Measurements from ENCODE around the gene ELFN1.

- TF ChIP-seq CTCF (IDR thresholded peaks at IDR 0.05; ENCODE audit: insufficient read depth, low read length) (no peak), POLR2AphosphoS5 (IDR thresholded peaks at IDR 0.05; ENCODE audit: low read depth) (no peak), REST (IDR thresholded peaks at IDR 0.05; ENCODE audit: insufficient replicate concordance, low read depth) (no peak), GABPA (IDR thresholded peaks at IDR 0.05; ENCODE audit: low read depth) (no peak)
These were observed 67.4 kb downstream of the ELFN1 start for GRCh38 chr7:1737523-1737922.
